Lower leg skin (tissue), 4 donors: Measurements from ENCODE around the gene RPTOR. TPM values are rescaled to one million over a fixed set of nuclear protein-coding genes. Genes with fewer than 3 reads are reported as not detected.

ENCODE experiments used
- DNase-seq, 2 donors: peaks; one replicate each; pipeline ENCODE4 v3.0.0-alpha.2; 2019; ENCODE audit warnings: low spot score in 2 of 2
- H3K4me3 ChIP-seq: fragments of 200-600 bp; sonication (generic); 2 replicates; pipeline ENCODE4 v1.5.1; 2017; ENCODE audit warnings: mild to moderate bottlenecking, low read depth; ENCODE audit not compliant: poor library complexity, severe bottlenecking
- POLR2A ChIP-seq, 2 donors: fragments of 450-650 bp; IDR thresholded peaks; one replicate each; pipeline ENCODE4 v1.6.1; 2016 to 2017; ENCODE audit warnings: antibody characterized with exemption in 2 of 2, mild to moderate bottlenecking in 1 of 2, moderate library complexity in 1 of 2
- WGBS, 2 donors: methylation state at CpG; one replicate each; pipeline ENCODE4 v1.1.5; 2018; 5-methylcytosine and 5-hydroxymethylcytosine counted together
- intact Hi-C: fragments of 100-400 bp; cut with DNase I; formaldehyde crosslinking; loops from one replicate; pipeline ENCODE4 v1.15.0; 2023; ENCODE audit warnings: low total_unique reads
- total RNA-seq, 4 donors: library from RNA; depleted of rRNA; stranded (reverse); fragments of >200 nt; gene quantifications; one replicate each; pipeline ENCODE4 v1.1.0, GENCODE V29; 2016
- TF ChIP-seq, protein P1 (sequence below), 3 donors: fragments of 450-650 bp; IDR thresholded peaks; one replicate each; pipeline ENCODE4 v1.5.1; 2016; ENCODE audit warnings: antibody characterized with exemption in 3 of 3, mild to moderate bottlenecking in 3 of 3, moderate library complexity in 2 of 3

The RPTOR gene
- total RNA-seq, 4 donors from 2014 or later, result 30.7 to 68.2 (median 39.8) TPM

DNA sequence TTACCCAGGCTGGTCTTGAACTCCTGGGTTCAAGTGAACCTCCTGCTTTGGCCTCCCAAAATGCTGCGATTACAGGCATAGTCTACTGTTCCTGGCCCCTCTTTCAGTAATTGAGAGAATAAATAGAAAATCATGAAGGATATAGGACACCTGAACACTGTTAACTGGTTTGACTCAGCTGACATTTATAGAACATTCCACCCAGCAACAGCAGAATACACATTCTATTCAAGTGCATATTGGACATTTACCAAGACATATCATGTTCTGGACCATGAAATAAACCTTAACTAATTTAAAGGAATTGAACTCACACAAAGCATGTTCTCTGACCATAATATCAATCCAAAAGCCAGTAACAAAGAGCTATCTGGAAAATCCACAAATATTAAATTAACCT is 470.5 kb downstream of the RPTOR start:
- TF ChIP-seq, protein P1, sequence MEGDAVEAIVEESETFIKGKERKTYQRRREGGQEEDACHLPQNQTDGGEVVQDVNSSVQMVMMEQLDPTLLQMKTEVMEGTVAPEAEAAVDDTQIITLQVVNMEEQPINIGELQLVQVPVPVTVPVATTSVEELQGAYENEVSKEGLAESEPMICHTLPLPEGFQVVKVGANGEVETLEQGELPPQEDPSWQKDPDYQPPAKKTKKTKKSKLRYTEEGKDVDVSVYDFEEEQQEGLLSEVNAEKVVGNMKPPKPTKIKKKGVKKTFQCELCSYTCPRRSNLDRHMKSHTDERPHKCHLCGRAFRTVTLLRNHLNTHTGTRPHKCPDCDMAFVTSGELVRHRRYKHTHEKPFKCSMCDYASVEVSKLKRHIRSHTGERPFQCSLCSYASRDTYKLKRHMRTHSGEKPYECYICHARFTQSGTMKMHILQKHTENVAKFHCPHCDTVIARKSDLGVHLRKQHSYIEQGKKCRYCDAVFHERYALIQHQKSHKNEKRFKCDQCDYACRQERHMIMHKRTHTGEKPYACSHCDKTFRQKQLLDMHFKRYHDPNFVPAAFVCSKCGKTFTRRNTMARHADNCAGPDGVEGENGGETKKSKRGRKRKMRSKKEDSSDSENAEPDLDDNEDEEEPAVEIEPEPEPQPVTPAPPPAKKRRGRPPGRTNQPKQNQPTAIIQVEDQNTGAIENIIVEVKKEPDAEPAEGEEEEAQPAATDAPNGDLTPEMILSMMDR (IDR thresholded peaks at IDR 0.05), result no peak
- no peak for TF ChIP-seq POLR2A (IDR thresholded peaks at IDR 0.05)
- 100% methylated on average over 1 of the region's 1 CpG for WGBS, 2 donors
- intact Hi-C loops, result loop anchor here (10.0 kb wide), 1 partner anchor 480 kb away; no protein-coding TSS in a partner anchor
- no peak for DNase-seq
- no peak overlapping the region for H3K4me3 ChIP-seq

Other genes with a start within 250 kb of the RPTOR start
- 10 to 100 TPM; 13.7 to 26.8 (median 21.3) TPM for gene ENDOV, start 129.7 kb upstream of the RPTOR start, total RNA-seq
- gene NPTX1, start 68.2 kb upstream of the RPTOR start, total RNA-seq, result 1 to 10 TPM; 1.1 to 2.6 (median 2.3) TPM